CD14-positive monocyte (primary cell): ENCODE results near the gene WSB2. TPM values are rescaled to one million over a fixed set of nuclear protein-coding genes. Genes with fewer than 3 reads are reported as not detected.

ENCODE experiments used
- DNase-seq, 3 donors: peaks; one replicate each; pipeline ENCODE4 v3.0.0-alpha.2; 2011 to 2022
- H2AFZ ChIP-seq: 2 replicates; pipeline ENCODE4 v1.6.0; 2012; ENCODE audit warnings: mild to moderate bottlenecking, low read depth, low read length, inconsistent platforms; ENCODE audit not compliant: insufficient read depth, poor library complexity, severe bottlenecking
- H3K27ac ChIP-seq, 2 donors: 1 replicate in 1 of 2; 2 replicates in 1 of 2; pipeline ENCODE4 v1.5.1; 2012 to 2013; ENCODE audit warnings: low read length in 2 of 2, control low read depth in 1 of 2, inconsistent platforms in 1 of 2, low read depth in 1 of 2, mild to moderate bottlenecking in 1 of 2
- H3K27me3 ChIP-seq, 2 donors: one replicate each; pipeline versions ENCODE4 v1.6.0 to v1.6.1; 2011 to 2013; ENCODE audit warnings: low read length in 2 of 2; ENCODE audit not compliant: control insufficient read depth in 2 of 2, insufficient read depth in 2 of 2
- H3K36me3 ChIP-seq, 2 donors: replicated peaks in 1 of 2; 1 replicate in 1 of 2; 2 replicates in 1 of 2; pipeline versions ENCODE4 v1.5.1 to v1.6.1; 2012 to 2013; ENCODE audit warnings: low read length in 2 of 2, control low read depth in 1 of 2, inconsistent platforms in 1 of 2, mild to moderate bottlenecking in 1 of 2; ENCODE audit not compliant: insufficient read depth in 2 of 2, control insufficient read depth in 1 of 2
- H3K4me1 ChIP-seq, 2 donors: 1 replicate in 1 of 2; 2 replicates in 1 of 2; pipeline versions ENCODE4 v1.5.1 to v1.6.1; 2012 to 2013; ENCODE audit warnings: low read length in 2 of 2, control low read depth in 1 of 2, inconsistent platforms in 1 of 2, mild to moderate bottlenecking in 1 of 2, moderate library complexity in 1 of 2; ENCODE audit not compliant: insufficient read depth in 2 of 2, control insufficient read depth in 1 of 2
- H3K4me2 ChIP-seq: replicated peaks from 2 replicates; pipeline ENCODE3; 2012; ENCODE audit warnings: low read length, moderate library complexity, mild to moderate bottlenecking; ENCODE audit not compliant: poor library complexity, severe bottlenecking; ENCODE audit errors: extremely low read depth
- H3K4me3 ChIP-seq, 3 experiments: fragments of 200-600 bp in 1 of 3; sonication (generic) in 1 of 3; replicated peaks in 1 of 3; 1 replicate in 2 of 3; 2 replicates in 1 of 3; pipeline ENCODE4 v1.5.1; 2011 to 2013; ENCODE audit warnings: low read length in 3 of 3, mild to moderate bottlenecking in 3 of 3, control low read depth in 2 of 3, low read depth in 2 of 3, inconsistent platforms in 1 of 3, moderate library complexity in 1 of 3
- H3K79me2 ChIP-seq: 2 replicates; pipeline ENCODE4 v1.6.0; 2012; ENCODE audit warnings: mild to moderate bottlenecking, control low read depth, inconsistent platforms, low read length, moderate library complexity; ENCODE audit not compliant: insufficient read depth
- H3K9ac ChIP-seq: 2 replicates; pipeline ENCODE4 v1.6.0; 2017; ENCODE audit warnings: low read length, mild to moderate bottlenecking; ENCODE audit not compliant: insufficient read depth, poor library complexity, severe bottlenecking
- H3K9me3 ChIP-seq, 2 donors: replicated peaks in 1 of 2; 1 replicate in 1 of 2; 2 replicates in 1 of 2; pipeline versions ENCODE4 v1.5.1 to v1.6.1; 2012 to 2013; ENCODE audit warnings: low read length in 2 of 2, control low read depth in 1 of 2; ENCODE audit not compliant: control insufficient read depth in 1 of 2, insufficient read depth in 1 of 2
- H4K20me1 ChIP-seq: 2 replicates; pipeline ENCODE4 v1.6.0; 2012; ENCODE audit warnings: mild to moderate bottlenecking, low read length, control low read depth, moderate library complexity; ENCODE audit not compliant: insufficient read depth
- H3K27ac Mint-ChIP-seq, 7 donors: one replicate each; pipeline ENCODE4 v1.8.0; 2020; ENCODE audit warnings: mild to moderate bottlenecking in 7 of 7, mixed read lengths in 7 of 7, moderate library complexity in 6 of 7, inconsistent platforms in 2 of 7
- H3K27me3 Mint-ChIP-seq, 3 donors: one replicate each; pipeline ENCODE4 v1.8.0; 2021 to 2022; ENCODE audit warnings: low read depth in 3 of 3, mild to moderate bottlenecking in 3 of 3, mixed read lengths in 3 of 3, moderate library complexity in 3 of 3, inconsistent platforms in 1 of 3
- H3K36me3 Mint-ChIP-seq, 2 donors: one replicate each; pipeline ENCODE4 v1.8.0; 2020; ENCODE audit warnings: mixed read lengths in 2 of 2, inconsistent platforms in 1 of 2, mild to moderate bottlenecking in 1 of 2
- H3K4me1 Mint-ChIP-seq: one replicate; pipeline ENCODE4 v1.8.0; 2020; ENCODE audit warnings: mild to moderate bottlenecking, mixed read lengths
- H3K4me3 Mint-ChIP-seq, 2 donors: one replicate each; pipeline ENCODE4 v1.8.0; 2020; ENCODE audit warnings: mild to moderate bottlenecking in 2 of 2, mixed read lengths in 2 of 2, moderate library complexity in 1 of 2
- H3K9me3 Mint-ChIP-seq, 7 donors: one replicate each; pipeline ENCODE4 v1.8.0; 2020 to 2022; ENCODE audit warnings: mixed read lengths in 7 of 7, mild to moderate bottlenecking in 6 of 7, moderate library complexity in 6 of 7, inconsistent platforms in 2 of 7
- CTCF ChIP-seq: fragments of 200-600 bp; IDR thresholded peaks from one replicate; pipeline ENCODE4 v1.8.0; 2022; ENCODE audit warnings: antibody characterized with exemption, mild to moderate bottlenecking
- WGBS: methylation state at CpG from one replicate; pipeline ENCODE4 v1.1.5; 2013; ENCODE audit warnings: missing lambda C conversion rate; ENCODE audit not compliant: insufficient coverage; 5-methylcytosine and 5-hydroxymethylcytosine counted together
- intact Hi-C, 2 donors: fragments of 100-400 bp; cut with micrococcal nuclease; formaldehyde crosslinking; loops; one replicate each; pipeline versions ENCODE4 v1.15.0 to v1.15.1; 2023
- polyA plus RNA-seq, 3 donors: library from polyadenylated mRNA; depleted of rRNA in 1 of 3; unstranded in 2 of 3; stranded (reverse) in 1 of 3; fragments of 300-500 nt in 2 of 3; fragments of >200 nt in 1 of 3; fragmentation: Illumina TruSeq in 2 of 3; gene quantifications; 1 replicate in 2 of 3; 2 replicates in 1 of 3; pipeline ENCODE4 v1.2.3, GENCODE V29; 2012 to 2021

Gene WSB2
- polyA plus RNA-seq, 3 donors = 25.4 to 36.3 (median 25.8) TPM

- Mint-ChIP-seq H3K4me1 (no peaks in the 10 kb centered on the region), H3K27ac (no peak overlapping the region), H3K9me3 (peaks cover 0 to 3% (median 0%) of the 10 kb centered on the region in 7 donors), H3K36me3 (peaks cover 63 to 88% of the 10 kb centered on the region in 2 donors), H3K4me3 (no peak overlapping the region), H3K27me3 (no peaks in the 10 kb centered on the region)
- no peak overlapping the region for H3K4me3 ChIP-seq
- H3K79me2 ChIP-seq = no peaks in the 10 kb centered on the region
- H3K9ac ChIP-seq = no peak overlapping the region
- H4K20me1 ChIP-seq = peaks cover 5% of the 10 kb centered on the region
- no peak overlapping the region for H3K4me2 ChIP-seq
- no peaks in the 10 kb centered on the region for H3K9me3 ChIP-seq
- TF ChIP-seq CTCF = no peak
- H3K27me3 ChIP-seq = no peaks in the 10 kb centered on the region
- intact Hi-C loops = no loop called here
- H3K4me1 ChIP-seq = no peaks in the 10 kb centered on the region
- no peak overlapping the region for H2AFZ ChIP-seq
- H3K27ac ChIP-seq = no peak overlapping the region
- no peak for DNase-seq
- WGBS = 100% methylated on average over 1 of the region's 2 CpGs
- H3K36me3 ChIP-seq = peaks cover 40 to 93% of the 10 kb centered on the region in 2 donors
Measured at GRCh38 chr12:118044075-118044474, 16.9 kb downstream of the WSB2 start.

GRCh38 chr12:118042091-118042490 lies 18.9 kb downstream of the WSB2 start:
- H3K9me3 ChIP-seq = no peaks in the 10 kb centered on the region
- no peak for DNase-seq
- H3K27me3 ChIP-seq = no peaks in the 10 kb centered on the region
- no peak overlapping the region for H2AFZ ChIP-seq
- H3K36me3 Mint-ChIP-seq = peaks cover 66 to 93% of the 10 kb centered on the region in 2 donors
- no peaks in the 10 kb centered on the region for H3K79me2 ChIP-seq
- peaks cover 0 to 3% (median 0%) of the 10 kb centered on the region in 7 donors for H3K9me3 Mint-ChIP-seq
- H3K27me3 Mint-ChIP-seq = no peaks in the 10 kb centered on the region
- peaks cover 5% of the 10 kb centered on the region for H4K20me1 ChIP-seq
- TF ChIP-seq CTCF = no peak
- no peak overlapping the region for H3K9ac ChIP-seq
- intact Hi-C loops = no loop called here
- peaks cover 1% of the 10 kb centered on the region for H3K4me1 Mint-ChIP-seq
- no peak overlapping the region for H3K4me3 ChIP-seq
- no peak overlapping the region for H3K4me3 Mint-ChIP-seq
- no peak overlapping the region for H3K27ac ChIP-seq
- H3K36me3 ChIP-seq = peaks cover 48 to 95% of the 10 kb centered on the region in 2 donors
- no peaks in the 10 kb centered on the region for H3K4me1 ChIP-seq
- H3K4me2 ChIP-seq = no peak overlapping the region
- H3K27ac Mint-ChIP-seq = no peak overlapping the region
- 80% methylated on average over 2 of the region's 4 CpGs for WGBS
